CD4-positive, alpha-beta T cell treated with Interleukin-21 for 1 hour (primary cell): Measurements from ENCODE around the gene EN2.

Experiments used
- DNase-seq: peaks from one replicate; pipeline ENCODE4 v3.0.0-alpha.2; 2020

EN2 gene

DNA sequence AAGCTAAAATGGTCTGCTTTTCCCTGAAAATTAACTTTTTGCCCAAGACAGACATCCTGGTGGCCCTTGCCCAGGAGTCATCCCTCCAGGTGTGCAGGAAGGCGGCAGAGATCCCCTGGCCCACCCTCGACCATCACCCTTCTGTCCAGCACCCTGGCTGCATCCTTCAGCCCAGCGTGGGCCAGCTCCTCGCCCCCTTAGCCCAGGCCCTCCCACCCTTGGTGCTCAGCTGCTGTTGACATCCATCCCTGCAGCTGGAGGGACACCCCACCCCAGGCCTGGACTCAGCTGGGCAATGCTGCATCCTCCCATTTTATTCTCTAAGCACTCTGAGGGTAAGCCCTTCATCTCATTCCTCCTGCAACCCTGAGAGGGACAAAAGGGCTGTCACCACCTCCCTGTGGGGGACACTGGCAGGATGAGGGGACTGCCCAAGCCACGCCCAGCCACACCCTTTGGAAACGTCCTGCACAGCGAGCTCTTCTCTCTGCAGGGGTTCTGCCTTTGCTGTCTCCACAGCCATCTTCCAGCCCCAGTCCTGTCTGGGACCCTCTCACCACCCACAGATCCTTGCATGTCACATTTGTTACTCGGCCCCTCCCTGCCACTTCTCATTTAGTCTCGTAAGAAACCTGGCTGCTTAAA, 30.7 kb downstream of the EN2 start:
- DNase-seq, result no peak

DNA sequence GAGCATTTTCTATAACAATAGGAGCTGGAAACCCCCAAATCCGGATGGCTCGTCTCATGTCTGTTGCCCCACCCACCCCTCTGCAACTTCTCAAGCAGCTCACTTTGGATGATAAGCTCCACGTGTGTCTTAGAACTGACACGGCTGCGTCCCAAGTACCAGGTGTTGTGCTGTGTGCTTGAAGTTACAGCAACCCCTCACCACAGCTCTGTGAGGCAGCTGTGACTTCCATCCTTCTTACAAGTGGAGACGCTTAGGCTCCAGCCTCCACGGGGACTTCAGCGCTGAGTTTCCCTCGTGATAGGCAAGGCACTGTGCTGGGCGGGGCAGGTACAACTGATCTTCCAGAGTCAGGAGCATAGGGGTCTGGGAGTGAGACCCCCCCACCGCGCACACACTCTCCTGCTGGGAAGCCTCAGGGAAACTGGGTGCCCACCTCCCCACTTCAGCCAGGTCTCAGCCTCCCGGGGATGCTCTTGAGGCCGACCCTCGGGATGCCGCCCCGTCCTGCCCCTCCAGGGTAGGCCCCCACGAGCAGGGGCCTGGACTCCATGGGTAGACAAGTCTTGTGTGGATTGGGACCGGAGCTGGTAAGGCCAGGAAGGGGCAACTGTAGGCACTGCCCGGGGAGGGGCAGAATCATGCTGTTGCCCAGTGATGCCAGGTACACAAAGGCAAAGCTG, 31.4 kb downstream of the EN2 start:
- DNase-seq, result no peak

DNA sequence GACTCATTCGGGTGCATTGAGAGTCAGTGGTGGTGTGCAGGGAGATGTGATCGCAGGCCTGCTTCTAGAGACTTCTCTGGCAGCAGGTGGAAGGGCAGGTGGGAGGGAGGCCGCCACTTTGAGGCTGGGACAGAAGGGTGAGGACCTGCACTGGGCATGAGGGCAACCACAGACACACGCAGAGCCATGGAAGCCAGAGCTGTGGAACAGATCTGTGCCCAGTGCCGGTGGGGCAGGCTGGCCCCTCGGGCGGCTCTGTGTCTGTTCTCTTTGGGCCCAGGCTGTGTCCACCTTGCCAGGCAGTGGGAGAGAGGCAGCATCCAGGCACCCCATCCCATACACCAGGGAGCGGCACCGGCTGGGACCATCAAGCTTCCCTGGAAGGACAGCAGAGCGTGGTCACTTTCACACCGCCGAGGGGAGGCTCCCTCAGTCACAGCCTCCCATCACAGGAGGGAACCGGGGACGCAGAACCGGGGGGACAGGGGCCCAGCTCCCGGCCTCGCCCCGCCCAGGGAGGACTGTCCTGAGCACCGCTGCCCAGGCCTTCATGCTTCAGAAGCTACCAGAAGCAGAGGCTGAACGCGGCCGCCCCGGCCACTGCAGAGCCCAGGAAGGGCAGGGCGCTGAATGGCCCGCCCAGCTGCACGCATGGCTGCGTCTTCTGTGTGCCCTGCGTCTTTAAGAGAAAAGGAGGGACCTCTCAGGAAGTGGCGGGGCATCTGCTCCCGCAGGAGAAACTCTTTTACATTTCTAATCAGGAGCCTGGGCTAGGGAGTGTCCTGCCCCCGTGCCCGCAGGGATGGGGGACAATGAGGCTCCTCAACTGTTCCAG, 32.1 kb downstream of the EN2 start:
- DNase-seq, result no peak

DNA sequence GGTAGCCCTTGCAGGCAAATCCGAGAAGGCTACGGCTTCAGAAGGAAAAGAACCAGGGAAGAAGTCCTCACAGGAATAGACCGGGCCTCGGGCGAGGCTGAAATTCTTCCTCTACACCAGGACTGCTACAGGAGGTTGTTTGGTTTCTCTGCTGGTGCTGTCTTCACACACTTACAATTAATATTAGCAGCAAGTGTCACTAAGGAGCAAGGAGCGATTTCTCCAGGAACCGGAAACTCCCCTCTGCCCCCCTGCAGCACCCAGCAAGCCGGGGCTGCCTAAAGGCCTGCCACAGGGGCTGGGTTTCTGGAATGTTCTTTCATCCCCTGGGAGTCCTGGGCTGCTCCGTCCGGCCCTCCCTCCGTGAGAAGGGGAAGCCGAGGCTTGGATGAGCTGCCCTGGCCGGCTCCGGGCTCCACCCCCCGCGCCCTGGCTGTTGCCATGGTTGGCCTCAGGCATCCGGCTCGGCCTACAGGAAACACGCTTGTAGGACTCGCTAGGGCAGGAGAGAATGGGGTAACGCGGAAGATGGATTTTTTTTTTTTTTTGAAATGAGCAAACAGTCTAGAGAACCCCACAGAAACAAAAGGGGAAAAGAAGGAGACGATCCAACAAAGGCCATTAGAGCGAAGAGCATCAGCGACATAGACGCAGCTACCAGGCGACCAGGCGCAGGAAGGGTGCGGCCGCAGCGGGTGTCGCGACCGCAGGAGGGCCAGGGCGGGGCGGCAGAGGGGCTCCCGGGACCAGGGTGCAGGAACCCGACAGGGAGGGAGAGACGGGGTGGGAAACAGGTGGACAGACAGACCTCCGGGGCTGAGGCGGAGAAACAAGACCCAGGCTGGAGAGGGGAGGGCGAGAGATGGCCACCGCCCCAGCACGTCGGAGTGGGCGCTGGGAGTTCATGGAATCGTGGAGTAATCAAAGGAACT, 33.0 kb downstream of the EN2 start:
- peak; percentile 34 for DNase-seq

DNA sequence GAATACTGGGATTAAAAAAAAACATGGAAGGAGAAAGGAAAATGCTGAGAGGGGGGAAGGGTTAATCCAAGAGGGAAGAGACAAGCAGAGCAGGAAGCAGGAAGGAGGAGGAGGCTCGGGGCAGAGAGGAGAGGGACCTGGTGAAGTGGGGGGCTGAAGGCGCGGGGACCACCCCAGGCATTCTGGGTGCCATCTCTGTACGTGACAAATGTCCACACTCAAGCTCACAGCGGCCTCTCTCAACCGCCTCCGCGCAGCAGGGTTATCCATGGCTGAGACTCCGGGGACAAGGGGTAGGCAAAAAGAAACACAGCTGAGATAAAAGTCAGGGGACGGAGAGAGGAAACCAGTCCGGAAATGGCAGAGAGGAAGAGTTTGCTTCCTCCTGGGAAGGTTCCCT, 33.9 kb downstream of the EN2 start:
- no peak for DNase-seq

DNA sequence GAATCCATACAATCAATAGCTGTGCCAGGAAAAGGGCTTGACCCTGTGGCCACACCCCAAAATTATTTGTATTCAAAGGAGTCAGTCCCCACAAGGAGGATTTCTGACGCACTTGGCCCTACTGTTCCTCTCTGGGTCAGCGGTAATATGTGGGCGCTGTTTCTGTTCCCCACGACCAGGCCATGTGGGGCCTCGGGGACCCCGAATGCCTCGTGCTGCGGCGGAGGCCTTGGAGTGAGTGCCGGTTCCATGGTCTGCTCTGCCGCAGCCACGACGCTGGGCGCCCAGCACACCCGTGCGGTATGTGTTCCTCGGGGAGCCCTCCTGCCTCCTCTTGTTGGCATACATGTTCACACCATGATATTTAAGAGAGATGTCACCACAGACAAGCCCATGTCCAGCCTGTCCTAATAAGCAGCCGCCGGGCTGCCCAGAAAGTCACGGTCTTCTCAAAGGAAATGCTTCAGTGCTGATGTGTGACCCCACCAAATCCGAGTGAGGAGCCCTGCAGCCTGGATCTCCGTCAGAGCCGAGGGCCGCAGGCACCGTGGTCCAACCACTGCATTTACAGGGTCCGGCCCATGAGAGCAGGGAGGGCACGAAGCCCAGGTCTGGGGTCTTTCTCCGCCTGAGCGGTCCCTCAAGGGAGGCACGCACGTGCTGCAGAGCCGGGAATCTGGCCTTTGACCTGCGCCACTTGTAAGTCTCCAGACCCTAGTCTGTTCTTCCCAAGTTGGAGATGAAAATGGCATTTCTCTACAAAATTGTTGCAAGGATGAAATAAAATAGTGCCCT, 36.0 kb downstream of the EN2 start:
- DNase-seq, result no peak

DNA sequence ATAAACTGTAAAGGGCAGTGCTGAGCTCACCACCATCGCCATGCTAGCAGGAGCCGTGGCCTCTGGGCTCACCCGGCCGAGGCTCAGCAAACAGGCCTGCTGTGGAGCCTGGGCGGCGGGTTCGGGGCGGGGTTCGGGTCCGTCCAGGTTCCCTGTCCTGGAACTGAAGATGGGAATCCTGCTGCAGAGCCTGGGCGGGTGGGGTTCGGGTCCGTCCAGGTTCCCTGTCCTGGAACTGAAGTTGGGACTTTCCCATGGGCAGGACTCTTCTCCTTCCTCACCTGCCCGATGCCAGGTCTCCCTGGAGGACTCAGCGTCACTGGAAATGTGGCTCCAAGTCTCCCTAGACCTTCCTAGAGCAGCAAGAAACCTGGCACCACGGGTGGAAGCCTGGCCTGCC, 36.6 kb downstream of the EN2 start:
- DNase-seq, result no peak

DNA sequence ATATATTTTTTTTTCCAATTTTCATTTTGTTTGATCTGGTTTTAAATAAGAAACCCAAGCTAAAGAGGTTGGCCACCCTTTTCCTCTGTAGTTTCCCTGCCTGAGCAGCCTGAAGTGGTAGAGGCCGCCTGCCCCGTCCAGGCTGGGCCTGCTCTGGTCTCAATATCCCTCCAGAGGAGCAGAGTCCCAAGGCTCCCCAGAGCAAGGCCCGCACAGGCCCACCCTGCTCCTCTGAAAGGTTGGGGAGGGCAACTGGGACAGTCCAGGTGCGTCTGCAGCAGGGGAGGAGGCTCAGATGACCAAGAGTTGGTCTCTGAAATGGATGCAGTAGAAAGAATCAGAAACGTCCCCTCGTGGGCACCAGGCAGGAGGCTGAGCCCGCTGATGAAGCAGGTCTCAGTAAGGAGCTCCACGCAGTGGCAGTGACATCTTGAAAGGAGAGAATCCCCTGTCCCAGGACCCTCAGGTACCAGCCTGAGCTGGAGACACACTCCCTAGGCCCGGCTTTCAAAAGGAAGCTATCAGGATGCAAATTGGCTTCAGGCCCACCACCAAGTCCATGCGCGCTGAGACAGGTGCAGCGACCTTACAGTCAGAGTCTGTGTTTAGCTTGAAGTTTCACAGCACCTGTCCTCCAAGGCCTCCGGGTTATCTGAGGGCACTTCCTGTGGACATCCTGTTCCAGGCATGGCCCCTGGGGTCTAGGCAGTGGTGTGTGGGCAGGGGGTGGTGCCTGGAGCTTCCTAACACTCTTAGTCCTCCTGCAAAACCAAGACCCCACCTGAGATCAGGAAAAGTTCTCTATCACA, 37.7 kb downstream of the EN2 start:
- DNase-seq, result no peak

DNA sequence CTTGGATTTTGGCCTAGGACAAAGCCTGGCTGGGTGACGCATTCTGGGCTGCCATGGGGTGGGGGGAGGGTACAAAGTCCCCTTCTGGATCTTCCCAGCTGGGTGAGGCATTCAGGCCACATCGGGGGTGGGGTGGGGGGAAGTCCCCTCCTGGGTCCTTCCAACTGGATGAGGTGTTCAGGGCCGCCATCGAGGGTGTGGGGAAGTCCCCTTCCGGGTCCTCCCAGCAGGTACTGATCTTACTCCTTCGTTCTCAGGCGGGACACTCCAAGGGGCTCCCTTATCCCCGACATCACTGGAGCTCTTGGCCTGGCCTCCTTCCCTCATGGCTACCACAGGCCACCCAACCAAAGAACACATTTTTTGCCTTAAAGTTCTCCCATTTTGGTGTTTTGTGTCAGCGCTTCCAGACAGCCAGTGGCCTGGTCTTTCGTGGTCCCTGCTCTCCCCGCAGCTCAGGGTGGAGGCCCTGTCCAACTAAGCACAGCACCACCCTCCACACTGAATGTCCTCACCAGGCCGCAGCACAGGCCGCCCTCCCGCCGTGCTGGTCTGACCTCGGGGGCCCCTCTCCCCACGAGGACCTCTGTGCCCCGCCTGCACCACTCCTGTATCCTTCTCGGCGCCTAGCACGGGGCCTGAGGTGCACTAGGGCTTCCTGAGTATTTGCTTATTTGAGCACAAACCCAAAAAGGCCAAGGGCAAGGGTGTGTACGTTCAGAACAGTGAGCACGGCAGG, 38.5 kb downstream of the EN2 start:
- no peak for DNase-seq

DNA sequence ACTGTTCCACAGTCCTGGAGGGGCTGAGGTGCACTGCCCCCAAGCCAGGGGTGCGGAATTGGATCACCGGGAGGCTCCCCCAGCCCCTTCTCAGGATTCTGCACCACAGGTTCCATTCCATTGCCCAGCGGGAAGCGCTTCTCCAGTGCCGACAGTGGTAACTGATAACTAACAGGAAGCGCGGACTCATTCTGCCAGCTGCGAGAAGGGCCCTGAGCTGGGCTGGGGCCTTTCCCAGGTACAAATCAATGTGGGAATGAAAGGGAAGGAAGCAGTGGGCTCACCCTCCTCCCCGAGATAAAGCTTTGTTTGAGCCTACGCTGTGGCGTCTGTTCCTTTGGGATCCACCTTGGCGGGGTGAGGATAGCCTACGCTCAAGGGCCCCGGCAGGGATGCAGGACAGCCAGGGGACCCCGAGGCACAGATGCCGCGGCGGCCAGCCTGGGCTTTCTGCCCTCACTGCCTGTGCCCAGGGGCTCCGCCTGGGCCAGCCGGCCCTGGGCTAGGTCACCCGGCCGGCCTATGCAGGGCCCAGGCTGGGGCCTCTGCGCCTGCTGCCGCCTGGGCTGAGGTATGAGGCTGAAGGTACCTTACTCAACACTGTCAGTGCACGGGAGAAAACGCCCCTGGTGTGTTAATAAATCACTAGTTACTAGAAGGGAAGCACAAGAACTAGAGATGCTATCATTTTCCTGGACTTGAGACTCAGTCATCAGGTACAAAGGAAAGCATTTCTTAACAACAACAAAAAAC, 39.4 kb downstream of the EN2 start:
- DNase-seq, result no peak

DNA sequence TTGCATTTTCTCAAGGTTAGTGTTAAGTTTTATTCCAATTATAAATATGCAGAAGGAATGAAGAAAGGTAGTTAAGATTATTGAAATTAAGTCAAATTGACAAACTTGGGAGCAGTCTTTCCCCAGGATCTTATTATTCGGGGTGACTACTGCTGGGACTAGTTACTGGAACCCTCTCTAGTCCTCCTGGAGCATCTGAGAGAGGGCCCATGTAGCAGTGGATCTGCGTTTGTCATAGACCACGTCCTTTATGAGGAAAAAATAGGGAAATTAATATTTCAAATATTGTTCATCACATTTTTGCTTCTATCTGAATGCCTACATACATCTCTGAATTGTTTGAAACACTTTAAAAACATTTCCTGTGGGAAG, 47.5 kb downstream of the EN2 start:
- no peak for DNase-seq

DNA sequence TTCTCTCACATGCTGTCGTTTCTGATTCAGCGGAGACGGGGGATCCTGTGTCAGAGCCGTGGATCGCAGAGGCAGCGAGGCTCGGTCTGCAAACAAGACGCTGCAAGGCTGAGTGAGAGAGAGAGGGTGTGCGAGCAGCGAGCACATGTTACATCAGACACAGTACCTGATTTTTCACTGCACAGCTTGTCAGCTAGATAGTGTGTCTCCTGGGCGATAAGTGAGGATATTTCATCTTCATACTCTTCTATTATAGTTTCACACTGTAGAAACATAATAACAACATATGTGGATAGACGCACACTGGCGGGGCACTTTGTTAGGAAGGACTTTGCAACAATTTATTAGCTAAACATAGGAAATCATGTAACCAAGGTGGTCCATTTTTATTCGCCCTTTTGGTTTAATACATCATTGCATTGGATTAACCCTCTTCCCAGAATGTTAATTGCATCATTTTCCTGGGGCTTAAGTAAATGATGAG, 49.0 kb downstream of the EN2 start:
- DNase-seq, result no peak

DNA sequence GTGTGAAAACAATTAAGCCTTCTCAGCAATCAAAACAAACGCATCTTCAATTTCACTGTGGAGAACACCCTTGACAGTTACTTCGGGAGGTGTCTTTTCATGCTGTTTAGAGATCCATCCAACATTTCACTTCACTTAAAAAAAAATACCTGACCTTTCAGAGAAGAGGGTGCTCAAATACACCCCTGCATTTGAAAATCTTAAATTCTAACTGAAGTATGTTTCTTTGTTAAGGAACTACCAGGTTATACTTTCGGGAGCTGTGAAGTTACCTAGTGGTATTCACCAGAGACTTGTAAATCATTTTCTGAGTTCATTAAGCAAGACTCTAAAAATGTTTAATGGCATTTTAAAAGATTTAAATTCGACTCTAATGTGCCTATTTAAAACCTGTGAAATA, 49.6 kb downstream of the EN2 start:
- no peak for DNase-seq

DNA sequence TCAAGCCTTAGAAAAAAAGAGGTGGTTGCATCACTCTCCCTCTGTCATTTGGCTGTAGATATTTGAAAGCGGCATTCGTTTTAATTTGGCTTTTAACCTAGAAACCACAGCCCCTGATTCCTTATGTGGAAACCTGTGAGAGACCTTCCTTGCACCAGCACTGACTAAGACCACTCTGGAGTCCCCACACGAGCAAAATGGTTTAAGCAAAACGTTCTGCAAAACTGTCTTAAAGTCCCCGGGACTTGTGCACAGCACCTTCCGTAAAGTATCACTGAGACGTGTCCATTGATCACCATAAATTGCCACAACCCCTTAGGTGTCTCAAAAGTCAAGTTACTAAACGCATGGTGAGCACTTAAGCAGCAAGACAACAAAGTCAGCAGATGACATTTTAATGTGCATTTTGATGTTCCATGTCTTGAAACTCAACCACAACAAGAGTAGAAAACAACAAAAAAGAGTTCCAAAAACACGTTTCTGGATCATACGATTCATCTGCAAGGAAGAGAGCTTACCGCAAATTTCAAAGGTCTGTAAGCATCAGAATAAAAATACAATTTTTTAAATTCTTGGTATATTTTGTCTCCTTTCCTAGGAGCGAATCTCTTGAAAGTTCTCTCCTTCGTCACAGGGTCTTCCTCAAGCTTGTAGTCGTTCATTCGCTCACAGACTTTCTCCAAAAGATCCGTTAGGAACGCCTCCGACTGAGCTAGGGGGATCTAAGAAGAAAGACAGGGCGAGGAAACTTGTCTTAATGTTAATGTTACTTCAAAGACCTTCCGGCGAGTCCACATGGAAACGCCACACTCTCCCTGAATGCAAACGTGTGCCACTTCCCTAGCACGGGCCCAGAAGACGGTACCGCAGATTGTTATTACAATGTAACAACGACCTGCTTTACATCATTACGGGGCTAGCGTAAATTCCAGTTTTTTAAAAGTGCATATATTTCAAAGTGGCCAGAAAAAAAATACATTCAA, 50.7 kb downstream of the EN2 start:
- no peak for DNase-seq

DNA sequence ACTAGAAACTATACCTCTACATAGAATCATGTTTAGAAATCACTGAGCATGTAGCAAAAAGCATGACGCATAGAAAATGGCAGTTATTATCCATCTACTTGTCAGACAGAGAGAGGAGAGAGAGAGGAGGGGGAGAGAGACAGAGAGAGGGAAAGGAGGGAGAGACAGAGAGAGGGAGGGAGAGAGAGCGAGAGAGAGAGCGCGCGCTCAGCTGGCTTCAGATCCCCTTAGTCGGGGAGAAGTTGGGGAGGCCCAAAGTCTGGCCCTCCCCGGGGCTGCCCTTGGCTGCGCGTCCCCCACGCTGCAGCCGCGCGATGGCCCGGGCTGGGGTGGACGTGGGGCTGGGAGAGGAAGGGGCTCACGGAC, 51.4 kb downstream of the EN2 start:
- DNase-seq, result no peak

DNA sequence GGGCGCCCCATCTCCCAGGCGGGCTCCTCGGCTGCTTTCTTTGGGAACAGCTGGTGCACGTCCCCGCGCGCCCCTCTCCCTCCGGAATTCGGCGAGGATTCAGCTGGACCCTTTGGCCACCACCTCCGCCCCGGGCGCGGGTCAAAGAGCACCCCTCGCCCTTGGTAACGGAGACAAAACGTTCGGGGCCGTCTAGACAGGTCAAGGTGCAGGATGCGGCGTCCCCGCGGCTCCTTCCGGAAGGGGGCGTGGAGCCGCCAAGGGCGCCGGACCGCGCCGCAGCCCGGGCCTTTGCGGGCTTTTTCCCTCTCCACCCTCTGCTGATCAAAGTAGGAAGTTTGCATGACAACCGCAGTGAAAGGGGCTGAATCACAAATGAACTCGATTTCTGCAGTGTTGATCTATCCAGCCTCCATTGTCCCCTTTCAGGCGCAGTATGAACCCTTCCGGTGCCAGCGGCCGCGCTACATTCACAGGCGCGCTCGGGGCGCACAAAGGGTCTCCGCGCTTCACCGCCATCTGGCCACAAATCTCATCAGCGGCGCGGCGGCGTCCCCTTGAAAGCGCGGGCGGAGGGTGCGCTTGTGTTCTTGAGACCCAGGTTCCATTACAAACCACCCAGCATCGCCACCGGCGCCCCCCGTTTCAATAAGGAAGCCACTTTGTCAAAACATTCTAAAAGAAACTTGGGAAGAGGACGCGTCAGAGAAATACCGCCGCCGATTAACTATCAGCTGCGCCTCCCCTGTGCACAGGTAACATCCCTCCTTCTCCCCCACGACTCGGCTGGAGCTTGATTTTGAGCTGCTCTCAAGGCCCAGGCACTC, 52.0 kb downstream of the EN2 start:
- DNase-seq, result no peak

DNA sequence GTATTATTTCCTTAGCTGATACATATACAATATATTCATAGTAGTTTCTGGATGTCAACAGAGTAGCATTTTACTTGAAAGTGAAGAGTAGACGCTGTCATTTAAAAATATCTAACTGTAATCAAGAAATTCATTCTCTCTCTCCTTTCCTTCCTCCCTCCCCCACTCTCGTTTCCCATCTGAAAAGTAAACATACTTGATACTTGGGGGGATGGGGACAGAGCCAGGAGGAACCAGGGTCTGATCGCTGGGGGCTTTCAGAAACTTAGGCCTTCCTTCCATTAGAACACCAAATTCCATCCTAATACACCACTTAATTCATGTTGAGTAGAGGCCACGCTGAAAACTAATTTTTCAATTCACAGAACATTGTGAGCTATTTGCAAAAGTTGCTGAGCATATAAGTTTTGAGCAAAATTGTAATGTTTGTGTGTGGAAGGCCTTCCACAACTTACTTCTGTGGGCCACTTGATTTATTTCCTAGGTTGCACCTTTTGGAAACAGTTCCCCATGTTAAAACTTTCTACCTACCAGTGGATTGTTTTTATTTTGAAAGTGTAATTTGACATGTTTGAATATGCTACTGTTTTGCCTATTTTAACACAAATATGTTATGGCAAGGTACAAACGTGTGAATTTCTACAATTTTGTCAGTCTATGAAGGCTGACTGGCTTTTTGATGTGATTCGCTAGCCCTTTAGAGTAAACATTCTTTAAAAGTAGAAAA, 53.2 kb downstream of the EN2 start:
- no peak for DNase-seq
